Activated naive CD4-positive, alpha-beta T cell treated with anti-CD3 and anti-CD28 coated beads, Interleukin-2, amount 10 ng/mL, durations not matched to agents 7 days and 5 days (primary cell): Measurements from ENCODE around the gene DAND5.

ENCODE experiments used
- CTCF ChIA-PET: fragments of 350-600 bp; sonication (Branson Sonifier 250); formaldehyde crosslinking; loops from one replicate; lab custom pipeline; 2021; ENCODE audit warnings: antibody characterized with exemption; lab: Charles Lee
- DNase-seq: peaks from one replicate; pipeline ENCODE4 v3.0.0-alpha.2; 2020
- H3K27ac Mint-ChIP-seq: one replicate; pipeline ENCODE4 v1.8.0; 2021; ENCODE audit warnings: mild to moderate bottlenecking, moderate library complexity, mixed read lengths
- H3K27me3 Mint-ChIP-seq: one replicate; pipeline ENCODE4 v1.8.0; 2021; ENCODE audit warnings: mild to moderate bottlenecking, mixed read lengths
- H3K36me3 Mint-ChIP-seq: one replicate; pipeline ENCODE4 v1.8.0; 2021; ENCODE audit warnings: mixed read lengths
- H3K4me1 Mint-ChIP-seq: one replicate; pipeline ENCODE4 v1.8.0; 2021; ENCODE audit warnings: mixed read lengths
- H3K4me3 Mint-ChIP-seq: one replicate; pipeline ENCODE4 v1.8.0; 2021; ENCODE audit warnings: mild to moderate bottlenecking, moderate library complexity, mixed read lengths
- H3K9me3 Mint-ChIP-seq: one replicate; pipeline ENCODE4 v1.8.0; 2021; ENCODE audit warnings: mixed read lengths

The DAND5 gene

GRCh38 chr19:12997179-12997966, 28.0 kb downstream of the DAND5 start:
- no peak for DNase-seq
- no peaks in the 10 kb centered on the region for H3K36me3 Mint-ChIP-seq
- peaks cover 57% of the 10 kb centered on the region for H3K27me3 Mint-ChIP-seq
- peak overlapping the region; percentile 35 for H3K4me3 Mint-ChIP-seq
- CTCF ChIA-PET: no interaction called here
- peaks cover 7% of the 10 kb centered on the region for H3K4me1 Mint-ChIP-seq
- no peak overlapping the region for H3K27ac Mint-ChIP-seq
- H3K9me3 Mint-ChIP-seq: no peaks in the 10 kb centered on the region

DNA sequence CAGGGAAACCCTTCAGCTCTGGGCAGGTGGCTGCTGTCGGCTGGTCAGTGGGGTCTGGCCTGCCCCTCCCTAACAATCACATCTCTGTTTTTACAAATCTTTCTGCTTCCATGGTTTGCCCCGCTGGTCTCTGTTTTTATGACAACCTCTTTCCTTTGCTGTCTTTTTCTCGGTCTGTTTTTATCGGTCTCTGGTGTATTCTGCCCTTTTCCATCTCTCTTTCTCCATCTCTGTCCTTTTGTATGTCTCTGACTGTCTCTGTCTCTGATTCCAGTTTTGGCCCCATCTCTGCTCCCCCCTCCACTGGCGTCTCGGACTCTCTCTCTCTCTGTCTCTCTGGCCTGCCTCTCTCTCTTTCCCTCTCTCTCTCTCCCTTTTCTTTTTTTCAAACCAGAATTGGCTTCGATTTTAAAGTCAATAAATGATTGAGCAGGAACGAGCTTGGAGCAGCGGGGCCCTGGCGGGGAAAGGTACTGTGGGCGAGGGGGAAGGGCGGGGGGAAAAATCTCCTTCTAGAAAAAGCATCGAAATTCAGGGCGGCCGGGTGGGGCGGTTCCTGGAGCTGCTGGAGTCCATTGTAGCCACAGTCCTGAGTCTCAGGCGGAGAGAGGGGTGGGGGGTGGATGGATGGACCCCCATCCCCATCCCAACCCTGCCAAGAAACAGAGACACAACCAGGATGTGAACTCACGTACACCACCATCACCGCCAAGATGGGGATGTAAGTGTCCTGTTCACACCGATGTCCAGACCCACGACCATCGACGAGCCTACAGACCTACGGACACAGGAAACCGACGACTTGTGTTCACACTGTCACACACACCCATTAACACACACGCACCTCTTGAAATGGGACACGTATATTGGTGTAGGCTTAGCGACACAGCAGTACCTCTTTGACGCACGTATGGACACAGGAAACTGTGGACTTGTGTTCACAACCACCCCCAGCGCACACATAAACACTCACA, 28.9 kb downstream of the DAND5 start:
- H3K36me3 Mint-ChIP-seq: no peaks in the 10 kb centered on the region
- CTCF ChIA-PET: no interaction called here
- H3K4me3 Mint-ChIP-seq: peak overlapping the region; percentile 36
- no peak overlapping the region for H3K27ac Mint-ChIP-seq
- H3K9me3 Mint-ChIP-seq: no peaks in the 10 kb centered on the region
- H3K27me3 Mint-ChIP-seq: peaks cover 49% of the 10 kb centered on the region
- no peak for DNase-seq
- H3K4me1 Mint-ChIP-seq: peaks cover 7% of the 10 kb centered on the region

DNA sequence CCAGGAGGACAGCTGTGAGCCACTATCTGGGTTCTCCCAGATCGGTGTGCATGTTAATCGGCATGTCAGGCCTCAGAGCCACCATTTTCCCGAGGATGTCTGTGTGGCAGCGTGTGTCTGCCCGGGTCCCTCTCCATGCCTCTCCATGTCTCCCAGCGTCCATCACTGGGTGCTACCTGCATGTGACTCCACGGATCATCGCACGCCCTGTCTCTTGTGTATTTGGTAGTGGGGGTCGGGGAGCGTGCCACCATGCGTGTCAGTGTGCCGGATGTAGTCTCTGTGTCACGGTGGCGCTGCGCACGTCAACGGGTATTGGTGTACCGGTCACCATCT, 31.8 kb downstream of the DAND5 start:
- Mint-ChIP-seq H3K9me3 (no peaks in the 10 kb centered on the region), H3K4me3 (no peak overlapping the region), H3K27me3 (peaks cover 30% of the 10 kb centered on the region), H3K4me1 (no peaks in the 10 kb centered on the region), H3K36me3 (no peaks in the 10 kb centered on the region), H3K27ac (no peak overlapping the region)
- CTCF ChIA-PET: no interaction called here
- DNase-seq: no peak

DNA sequence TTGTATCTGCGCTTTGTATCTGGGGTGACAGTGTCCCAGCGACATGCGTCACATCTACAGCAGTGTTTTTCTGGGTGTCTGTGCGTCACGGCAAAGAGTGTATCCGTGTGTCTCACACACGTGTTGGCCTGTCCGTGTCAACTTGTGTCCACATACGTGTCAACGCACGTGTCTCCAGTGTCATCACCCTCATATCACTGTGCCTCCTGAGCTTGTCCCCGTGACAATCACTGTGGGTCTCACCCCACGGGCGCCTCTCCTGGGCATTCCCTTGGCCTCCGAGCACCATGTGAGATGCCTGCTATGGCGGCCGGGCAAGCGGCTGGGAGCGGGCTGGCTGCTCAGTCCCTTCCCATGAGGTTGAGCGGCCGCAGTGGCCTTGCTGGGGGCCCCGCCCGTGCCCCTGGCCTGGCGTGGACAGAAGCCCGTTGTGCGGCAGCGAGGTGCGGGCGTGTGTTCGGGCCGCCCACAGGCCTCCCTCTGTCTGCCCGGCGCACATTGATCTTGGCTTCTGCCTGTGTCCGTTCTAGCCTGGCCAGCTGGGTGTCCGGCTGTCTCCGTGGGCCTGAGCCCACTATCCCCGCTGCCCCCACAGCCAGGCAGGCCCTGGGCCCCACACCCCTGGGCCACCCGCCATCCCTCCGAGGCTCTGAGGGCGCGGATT, 32.3 kb downstream of the DAND5 start:
- no peaks in the 10 kb centered on the region for H3K36me3 Mint-ChIP-seq
- peaks cover 26% of the 10 kb centered on the region for H3K27me3 Mint-ChIP-seq
- H3K27ac Mint-ChIP-seq: no peak overlapping the region
- no peaks in the 10 kb centered on the region for H3K9me3 Mint-ChIP-seq
- no peak overlapping the region for H3K4me3 Mint-ChIP-seq
- H3K4me1 Mint-ChIP-seq: no peaks in the 10 kb centered on the region
- CTCF ChIA-PET: interaction anchor here (0.7 kb wide), 1 partner anchor 32 kb away, joined by 4 read pairs; no protein-coding TSS in a partner anchor
- no peak for DNase-seq

DNA sequence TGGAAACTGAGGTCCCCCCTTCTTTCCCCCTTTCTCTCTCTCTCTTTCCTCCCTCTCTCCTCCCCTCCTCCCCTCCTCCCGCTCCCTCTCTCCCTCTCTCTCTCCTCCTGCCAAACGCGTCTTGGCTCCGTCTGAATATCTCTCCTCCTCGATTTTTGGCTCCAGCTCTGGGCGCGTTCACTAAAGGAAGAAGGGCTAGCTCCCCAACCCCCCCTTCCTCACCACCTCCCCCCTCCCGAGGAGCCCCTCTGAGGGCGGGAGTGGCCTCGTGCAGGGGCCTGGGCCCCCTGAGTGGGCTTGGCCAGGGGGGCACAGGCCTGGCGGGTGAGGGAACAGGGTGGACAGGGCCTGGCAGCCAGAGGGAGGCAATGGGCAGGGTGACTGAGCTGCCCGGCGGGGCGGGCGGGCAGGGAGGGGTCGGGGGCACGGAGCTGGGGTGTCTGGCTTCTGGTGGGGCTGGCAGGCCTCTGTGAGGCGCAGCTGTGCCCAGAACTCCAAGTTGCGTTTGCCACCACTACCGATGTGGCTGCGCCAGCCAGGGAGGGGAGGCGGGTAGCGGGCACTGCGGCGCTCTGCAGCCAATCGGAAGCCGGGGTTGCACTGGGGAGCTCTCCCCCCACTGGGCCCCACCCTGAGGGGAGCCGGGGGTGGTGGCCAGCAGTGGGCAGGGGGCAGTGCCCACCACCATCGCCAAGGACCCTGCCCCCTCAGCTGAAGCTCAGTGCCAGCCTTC, 33.0 kb downstream of the DAND5 start:
- Mint-ChIP-seq H3K36me3 (no peaks in the 10 kb centered on the region), H3K4me1 (no peaks in the 10 kb centered on the region), H3K27ac (no peak overlapping the region), H3K27me3 (peaks cover 19% of the 10 kb centered on the region), H3K4me3 (no peak overlapping the region), H3K9me3 (no peaks in the 10 kb centered on the region)
- no peak for DNase-seq
- CTCF ChIA-PET: interaction anchor here (0.7 kb wide), 1 partner anchor 31 kb away, joined by 4 read pairs; no protein-coding TSS in a partner anchor

GRCh38 chr19:13003081-13003480, 33.7 kb downstream of the DAND5 start:
- H3K27me3 Mint-ChIP-seq: peaks cover 13% of the 10 kb centered on the region
- no peak overlapping the region for H3K27ac Mint-ChIP-seq
- no peak overlapping the region for H3K4me3 Mint-ChIP-seq
- DNase-seq: no peak
- H3K36me3 Mint-ChIP-seq: no peaks in the 10 kb centered on the region
- no peaks in the 10 kb centered on the region for H3K9me3 Mint-ChIP-seq
- H3K4me1 Mint-ChIP-seq: no peaks in the 10 kb centered on the region
- CTCF ChIA-PET: no interaction called here

GRCh38 chr19:13004273-13004672, 34.9 kb downstream of the DAND5 start:
- no peaks in the 10 kb centered on the region for H3K4me1 Mint-ChIP-seq
- CTCF ChIA-PET: interaction anchor here (2.3 kb wide), 1 partner anchor 57 kb away, joined by 8 read pairs; no protein-coding TSS in a partner anchor
- H3K27ac Mint-ChIP-seq: no peak overlapping the region
- DNase-seq: no peak
- H3K27me3 Mint-ChIP-seq: peaks cover 22% of the 10 kb centered on the region
- no peaks in the 10 kb centered on the region for H3K36me3 Mint-ChIP-seq
- no peak overlapping the region for H3K4me3 Mint-ChIP-seq
- no peaks in the 10 kb centered on the region for H3K9me3 Mint-ChIP-seq

DNA sequence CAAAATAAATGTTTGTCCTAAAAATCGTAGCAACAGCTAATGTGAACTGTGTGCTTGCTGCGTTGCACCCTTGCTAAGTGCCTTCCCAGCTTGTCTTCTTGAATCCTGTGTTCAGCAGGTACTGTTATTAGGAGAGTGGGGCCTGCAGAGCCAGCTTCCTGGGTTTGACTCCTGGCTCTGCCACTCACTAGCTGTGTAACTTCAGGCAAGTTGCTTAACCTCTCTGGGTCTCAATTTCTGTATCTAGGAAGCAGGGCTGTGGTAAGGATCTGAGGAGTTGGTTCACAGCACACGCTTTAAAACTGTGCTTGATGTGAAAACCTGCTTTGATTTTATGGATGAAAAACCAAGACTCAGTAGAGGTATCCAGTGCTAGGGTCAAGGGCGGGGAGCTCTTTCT, 35.9 kb downstream of the DAND5 start:
- Mint-ChIP-seq H3K4me3 (no peak overlapping the region), H3K36me3 (no peaks in the 10 kb centered on the region), H3K27me3 (peaks cover 27% of the 10 kb centered on the region), H3K9me3 (no peaks in the 10 kb centered on the region), H3K27ac (no peak overlapping the region), H3K4me1 (no peaks in the 10 kb centered on the region)
- no peak for DNase-seq
- CTCF ChIA-PET: interaction anchor here (0.9 to 2.3 kb wide), 2 partner anchors 20 to 56 kb away, joined by 3 to 8 read pairs; no protein-coding TSS in a partner anchor

DNA sequence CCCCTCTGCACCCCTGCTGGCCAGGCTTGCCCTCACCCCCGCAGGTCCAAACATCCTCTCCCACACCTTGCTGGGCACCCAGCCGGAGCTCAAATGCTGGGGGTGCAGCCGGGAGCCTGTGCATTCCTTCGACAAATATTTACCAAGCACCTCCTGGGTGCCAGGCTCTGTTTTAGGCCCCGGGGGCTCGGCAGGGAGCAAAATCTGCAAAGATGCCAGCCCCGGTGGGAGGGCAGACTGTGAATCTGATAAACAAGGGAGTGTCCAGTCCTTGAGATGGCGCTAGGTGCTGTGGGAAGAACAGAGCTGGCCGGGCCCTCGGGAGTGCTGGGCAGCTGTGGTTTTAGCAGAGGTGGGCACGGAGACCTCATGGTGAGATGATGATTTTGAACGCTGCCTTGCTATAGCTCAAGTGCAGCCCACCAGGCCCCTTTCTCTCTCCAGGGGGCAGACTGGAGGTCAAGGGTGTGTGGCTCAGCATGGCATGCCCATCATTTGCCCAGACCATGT, 36.5 kb downstream of the DAND5 start:
- Mint-ChIP-seq H3K27me3 (peaks cover 33% of the 10 kb centered on the region), H3K4me1 (no peaks in the 10 kb centered on the region), H3K4me3 (no peak overlapping the region), H3K9me3 (no peaks in the 10 kb centered on the region), H3K36me3 (no peaks in the 10 kb centered on the region), H3K27ac (no peak overlapping the region)
- CTCF ChIA-PET: interaction anchor here (0.7 to 2.3 kb wide), 5 partner anchors 21 to 55 kb away, joined by 3 to 8 read pairs (median 5); no protein-coding TSS in a partner anchor
- no peak for DNase-seq

DNA sequence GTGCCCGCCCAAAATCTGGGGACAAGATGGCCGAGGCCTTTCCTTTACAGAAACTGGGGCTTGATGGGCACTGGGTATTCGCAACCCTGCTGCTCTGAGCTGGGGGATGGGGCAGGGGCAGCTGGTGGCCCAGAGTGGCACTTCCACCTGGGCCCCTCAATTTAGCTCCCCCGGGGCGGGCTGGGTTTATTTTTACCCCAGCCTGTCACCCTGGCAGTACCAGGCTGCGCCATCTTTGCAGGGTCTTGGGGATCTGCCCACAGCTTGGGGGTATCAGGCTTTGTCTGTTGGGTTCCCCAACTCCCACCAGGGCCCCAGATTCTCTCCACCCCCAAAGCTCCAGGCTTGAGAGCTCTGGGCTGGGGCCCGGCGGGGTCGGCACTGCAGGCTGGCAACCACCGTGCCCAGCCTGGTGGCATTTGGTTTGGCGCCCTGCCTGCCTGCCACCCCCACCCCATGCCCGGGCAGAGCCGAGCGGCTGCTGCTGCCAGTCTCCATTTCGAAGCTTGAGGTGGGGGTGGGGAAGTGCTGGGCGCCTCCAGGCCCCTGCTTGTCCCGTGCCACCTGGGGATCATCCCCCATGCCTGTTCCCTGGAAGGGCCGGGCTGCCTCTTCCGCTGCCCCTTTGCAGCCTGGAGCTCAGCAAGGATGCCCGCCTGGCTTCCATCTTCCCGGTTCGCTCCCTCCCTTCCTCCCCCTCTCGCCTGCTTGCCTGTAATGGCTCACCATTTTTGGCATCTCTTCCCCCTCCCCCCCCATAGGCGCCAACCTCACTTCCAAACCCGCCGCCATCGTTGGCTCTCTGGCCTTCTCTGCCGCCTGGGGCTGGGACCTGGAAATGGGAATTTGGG, 37.3 kb downstream of the DAND5 start:
- no peaks in the 10 kb centered on the region for H3K36me3 Mint-ChIP-seq
- H3K27ac Mint-ChIP-seq: no peak overlapping the region
- no peak for DNase-seq
- H3K9me3 Mint-ChIP-seq: no peaks in the 10 kb centered on the region
- H3K4me1 Mint-ChIP-seq: peaks cover 3% of the 10 kb centered on the region
- peaks cover 41% of the 10 kb centered on the region for H3K27me3 Mint-ChIP-seq
- CTCF ChIA-PET: interaction anchor here (0.7 to 2.3 kb wide), 5 partner anchors 22 to 87 kb away, joined by 3 to 8 read pairs (median 5); no protein-coding TSS in a partner anchor
- H3K4me3 Mint-ChIP-seq: no peak overlapping the region

- Mint-ChIP-seq H3K4me1 (peaks cover 5% of the 10 kb centered on the region), H3K36me3 (no peaks in the 10 kb centered on the region), H3K4me3 (no peak overlapping the region), H3K27me3 (peaks cover 49% of the 10 kb centered on the region), H3K27ac (no peak overlapping the region), H3K9me3 (no peaks in the 10 kb centered on the region)
- CTCF ChIA-PET: interaction anchor here (0.7 to 1.6 kb wide), 2 partner anchors 22 to 86 kb away, joined by 3 to 4 read pairs; no protein-coding TSS in a partner anchor
- DNase-seq: no peak
Observed at GRCh38 chr19:13007292-13008045, 38.1 kb downstream of the DAND5 start.
